ENCODE measurements around the gene MED16.

MED16 gene

GRCh38 chr19:876089-876488, 16.9 kb downstream of the MED16 start:
- Histone ChIP-seq H3K36me3 (ENCODE audit: control insufficient read depth in 1 of 2, insufficient read depth in 2 of 2, low read length in 2 of 2) (peaks cover 52 to 57% of the 10 kb centered on the region in 2 experiments), H2AFZ (ENCODE audit: insufficient read depth, low read length, poor library complexity) (no peak overlapping the region), H3K9ac (ENCODE audit: low read length) (no peak overlapping the region), H3K4me2 (ENCODE audit: low read length) (no peak overlapping the region), H2BK120ac (ENCODE audit: insufficient read depth, low read length, poor library complexity) (no peak overlapping the region), H3K27me3 (ENCODE audit: insufficient read depth, low read length) (no peaks in the 10 kb centered on the region), H3K4me3 (ENCODE audit: low read depth, low read length) (no peak overlapping the region), H3K14ac (ENCODE audit: low read length) (no peak overlapping the region), H3K9me3 (ENCODE audit: insufficient read depth, low read depth, low read length) (no peaks in the 10 kb centered on the region), H4K12ac (ENCODE audit: low read depth, low read length) (no peak overlapping the region), H3K79me1 (ENCODE audit: low read length) (no peaks in the 10 kb centered on the region), H3K23ac (ENCODE audit: low read length) (no peak overlapping the region), H3K79me2 (ENCODE audit: control insufficient read depth, insufficient read depth, low read length, poor library complexity) (no peaks in the 10 kb centered on the region), H3K4ac (ENCODE audit: low read depth, low read length) (no peak overlapping the region), H3K4me1 (ENCODE audit: control insufficient read depth in 1 of 2, insufficient read depth in 2 of 2, low read length in 2 of 2) (no peaks in the 10 kb centered on the region), H2BK12ac (ENCODE audit: low read length) (no peak overlapping the region), H2AK5ac (ENCODE audit: low read length) (no peak overlapping the region), H3K27ac (ENCODE audit: low read depth, low read length) (no peak overlapping the region), H4K91ac (ENCODE audit: low read depth, low read length) (no peak overlapping the region), H3K18ac (ENCODE audit: low read length) (no peak overlapping the region), H4K8ac (ENCODE audit: low read depth, low read length) (no peak overlapping the region), H2BK5ac (ENCODE audit: low read depth, low read length, poor library complexity) (no peak overlapping the region)
- DNase-seq = no peak
- WGBS (ENCODE audit: extremely low coverage, insufficient coverage, insufficient read length) = no CpG with 5 or more reads among the region's 18 CpGs

- H3K18ac ChIP-seq (ENCODE audit: low read length) = no peak overlapping the region
- H4K8ac ChIP-seq (ENCODE audit: low read depth, low read length) = no peak overlapping the region
- no peak overlapping the region for H4K12ac ChIP-seq (ENCODE audit: low read depth, low read length)
- no peak overlapping the region for H3K27ac ChIP-seq (ENCODE audit: low read depth, low read length)
- H2AFZ ChIP-seq (ENCODE audit: insufficient read depth, low read length, poor library complexity) = no peak overlapping the region
- H3K14ac ChIP-seq (ENCODE audit: low read length) = no peak overlapping the region
- H3K23ac ChIP-seq (ENCODE audit: low read length) = no peak overlapping the region
- H3K79me2 ChIP-seq (ENCODE audit: control insufficient read depth, insufficient read depth, low read length, poor library complexity) = no peaks in the 10 kb centered on the region
- no peak overlapping the region for H3K4me3 ChIP-seq (ENCODE audit: low read depth, low read length)
- DNase-seq = no peak
- H2BK120ac ChIP-seq (ENCODE audit: insufficient read depth, low read length, poor library complexity) = no peak overlapping the region
- H2AK5ac ChIP-seq (ENCODE audit: low read length) = no peak overlapping the region
- no peaks in the 10 kb centered on the region for H3K27me3 ChIP-seq (ENCODE audit: insufficient read depth, low read length)
- H2BK5ac ChIP-seq (ENCODE audit: low read depth, low read length, poor library complexity) = no peak overlapping the region
- peaks cover 0 to 4% of the 10 kb centered on the region in 2 experiments for H3K4me1 ChIP-seq (ENCODE audit: control insufficient read depth in 1 of 2, insufficient read depth in 2 of 2, low read length in 2 of 2)
- H3K9ac ChIP-seq (ENCODE audit: low read length) = no peak overlapping the region
- WGBS (ENCODE audit: extremely low coverage, insufficient coverage, insufficient read length) = no CpG with 5 or more reads among the region's 28 CpGs
- no peak overlapping the region for H4K91ac ChIP-seq (ENCODE audit: low read depth, low read length)
- peaks cover 55 to 60% of the 10 kb centered on the region in 2 experiments for H3K36me3 ChIP-seq (ENCODE audit: control insufficient read depth in 1 of 2, insufficient read depth in 2 of 2, low read length in 2 of 2)
- no peaks in the 10 kb centered on the region for H3K9me3 ChIP-seq (ENCODE audit: insufficient read depth, low read depth, low read length)
- no peak overlapping the region for H2BK12ac ChIP-seq (ENCODE audit: low read length)
- no peak overlapping the region for H3K4me2 ChIP-seq (ENCODE audit: low read length)
- no peaks in the 10 kb centered on the region for H3K79me1 ChIP-seq (ENCODE audit: low read length)
- no peak overlapping the region for H3K4ac ChIP-seq (ENCODE audit: low read depth, low read length)
Measured at GRCh38 chr19:875265-875879, 17.6 kb downstream of the MED16 start.

- peaks cover 4% of the 10 kb centered on the region for H3K79me2 ChIP-seq (ENCODE audit: control insufficient read depth, insufficient read depth, low read length, poor library complexity)
- H3K14ac ChIP-seq (ENCODE audit: low read length) = no peak overlapping the region
Measured at GRCh38 chr19:873561-874041, 19.4 kb downstream of the MED16 start.

GRCh38 chr19:873084-873483, 19.9 kb downstream of the MED16 start:
- Histone ChIP-seq H2AFZ (ENCODE audit: insufficient read depth, low read length, poor library complexity) (no peak overlapping the region), H2BK120ac (ENCODE audit: insufficient read depth, low read length, poor library complexity) (no peak overlapping the region), H2BK5ac (ENCODE audit: low read depth, low read length, poor library complexity) (no peak overlapping the region), H3K4ac (ENCODE audit: low read depth, low read length) (no peak overlapping the region), H3K9me3 (ENCODE audit: insufficient read depth, low read depth, low read length) (no peaks in the 10 kb centered on the region), H2AK5ac (ENCODE audit: low read length) (no peak overlapping the region), H3K79me2 (ENCODE audit: control insufficient read depth, insufficient read depth, low read length, poor library complexity) (peaks cover 4% of the 10 kb centered on the region), H3K23ac (ENCODE audit: low read length) (no peak overlapping the region), H3K14ac (ENCODE audit: low read length) (no peak overlapping the region), H3K4me1 (ENCODE audit: control insufficient read depth in 1 of 2, insufficient read depth in 2 of 2, low read length in 2 of 2) (peaks cover 13 to 16% of the 10 kb centered on the region in 2 experiments), H3K79me1 (ENCODE audit: low read length) (peaks cover 5% of the 10 kb centered on the region), H2BK12ac (ENCODE audit: low read length) (no peak overlapping the region), H3K4me3 (ENCODE audit: low read depth, low read length) (no peak overlapping the region), H3K36me3 (ENCODE audit: control insufficient read depth in 1 of 2, insufficient read depth in 2 of 2, low read length in 2 of 2) (peaks cover 57% of the 10 kb centered on the region in 2 experiments), H4K8ac (ENCODE audit: low read depth, low read length) (no peak overlapping the region), H4K12ac (ENCODE audit: low read depth, low read length) (no peak overlapping the region), H3K18ac (ENCODE audit: low read length) (no peak overlapping the region), H3K4me2 (ENCODE audit: low read length) (no peak overlapping the region), H4K91ac (ENCODE audit: low read depth, low read length) (no peak overlapping the region), H3K27ac (ENCODE audit: low read depth, low read length) (no peak overlapping the region), H3K9ac (ENCODE audit: low read length) (no peak overlapping the region), H3K27me3 (ENCODE audit: insufficient read depth, low read length) (no peaks in the 10 kb centered on the region)
- no peak for DNase-seq
- no CpG with 5 or more reads among the region's 13 CpGs for WGBS (ENCODE audit: extremely low coverage, insufficient coverage, insufficient read length)

More at GRCh38 chr19:873561-874041, 19.4 kb downstream of the MED16 start:
- Histone ChIP-seq H2BK5ac (ENCODE audit: low read depth, low read length, poor library complexity) (no peak overlapping the region), H4K91ac (ENCODE audit: low read depth, low read length) (no peak overlapping the region), H3K79me1 (ENCODE audit: low read length) (peaks cover 5% of the 10 kb centered on the region), H3K23ac (ENCODE audit: low read length) (no peak overlapping the region), H2AFZ (ENCODE audit: insufficient read depth, low read length, poor library complexity) (no peak overlapping the region), H3K36me3 (ENCODE audit: control insufficient read depth in 1 of 2, insufficient read depth in 2 of 2, low read length in 2 of 2) (peaks cover 52 to 54% of the 10 kb centered on the region in 2 experiments), H3K4me3 (ENCODE audit: low read depth, low read length) (no peak overlapping the region), H3K4ac (ENCODE audit: low read depth, low read length) (no peak overlapping the region), H3K9ac (ENCODE audit: low read length) (no peak overlapping the region), H3K18ac (ENCODE audit: low read length) (no peak overlapping the region), H3K4me1 (ENCODE audit: control insufficient read depth in 1 of 2, insufficient read depth in 2 of 2, low read length in 2 of 2) (peaks cover 10 to 16% of the 10 kb centered on the region in 2 experiments), H3K27me3 (ENCODE audit: insufficient read depth, low read length) (no peaks in the 10 kb centered on the region), H2AK5ac (ENCODE audit: low read length) (no peak overlapping the region), H4K8ac (ENCODE audit: low read depth, low read length) (no peak overlapping the region), H3K9me3 (ENCODE audit: insufficient read depth, low read depth, low read length) (no peaks in the 10 kb centered on the region), H2BK12ac (ENCODE audit: low read length) (no peak overlapping the region), H2BK120ac (ENCODE audit: insufficient read depth, low read length, poor library complexity) (no peak overlapping the region), H3K27ac (ENCODE audit: low read depth, low read length) (no peak overlapping the region), H3K4me2 (ENCODE audit: low read length) (no peak overlapping the region), H4K12ac (ENCODE audit: low read depth, low read length) (no peak overlapping the region)
- no peak for DNase-seq
- WGBS (ENCODE audit: extremely low coverage, insufficient coverage, insufficient read length) = no CpG with 5 or more reads among the region's 22 CpGs
